ENCODE results near the gene RNF8. TPM values are rescaled to one million over a fixed set of nuclear protein-coding genes. Genes with fewer than 3 reads are reported as not detected.
A peak's percentile ranks its signal among the peaks of the same experiment; 100 is the strongest.
"Not testable (repeated sequence)": the region's sequence is repeated elsewhere in the genome, so short reads cannot be mapped to it uniquely, and the experiment has no call there.

Gene RNF8
- total RNA-seq, 1 experiment from 2014 or later: 29.7 TPM

GRCh38 chr6:37442416-37443215 lies 88.8 kb downstream of the RNF8 start:
- Histone ChIP-seq H3K27me3 (no peaks in the 10 kb centered on the region), H3K9me3 (no peaks in the 10 kb centered on the region), H3K4me3 (peak overlapping the region; percentile 5; the same call in 1 of the 2 replicates), H3K36me3 (peaks cover 52% of the 10 kb centered on the region)
- DNase-seq: no peak

- not testable (repeated sequence) for DNase-seq, H3K9me3 ChIP-seq, H3K27me3 ChIP-seq
- Histone ChIP-seq H3K4me3 (peak overlapping the region; percentile 5; the same call in 1 of the 2 replicates), H3K36me3 (peaks cover 48% of the 10 kb centered on the region)
Observed at GRCh38 chr6:37443216-37443542, 89.4 kb downstream of the RNF8 start.

Other genes starting within 250 kb of the RNF8 start
- 13.0 and 18.9 TPM in 2 replicates for gene PIM1, start 183.8 kb upstream of the RNF8 start, total RNA-seq (2014; rRNA removed; shearing (Covaris generic); ENCODE audit: low replicate concordance)
- gene TBC1D22B, start 96.2 kb upstream of the RNF8 start, total RNA-seq (2014; rRNA removed; shearing (Covaris generic); ENCODE audit: low replicate concordance): 2.4 and 4.4 TPM in 2 replicates
- gene TMEM217, start 95.8 kb upstream of the RNF8 start, total RNA-seq (2014; rRNA removed; shearing (Covaris generic); ENCODE audit: low replicate concordance): 0.17 and 0.36 TPM in 2 replicates
- 30.3 and 33.8 TPM in 2 replicates for gene CMTR1, start 79.2 kb downstream of the RNF8 start, total RNA-seq (2014; rRNA removed; shearing (Covaris generic); ENCODE audit: low replicate concordance)
- 30.6 and 71.3 TPM in 2 replicates for gene CCDC167, start 145.9 kb downstream of the RNF8 start, total RNA-seq (2014; rRNA removed; shearing (Covaris generic); ENCODE audit: low replicate concordance)